SKM-1 (cell line): ENCODE measurements around the gene CXCR1.
A peak's percentile ranks its signal among the peaks of the same experiment; 100 is the strongest.
"Not testable (repeated sequence)": the region's sequence is repeated elsewhere in the genome, so short reads cannot be mapped to it uniquely, and the experiment has no call there.

Source experiments
- DNase-seq: peaks from one replicate; lab custom pipeline; 2025; ENCODE audit not compliant: unreplicated experiment; lab: John Stamatoyannopoulos, UW

CXCR1 gene

GRCh38 chr2:218166791-218167190 is at the start of gene CXCR1:
Gene CXCR1, minus strand, starts transcription at chr2:218166962. Its CDS starts 1,751 bp downstream, at chr2:218165211.
- DNase-seq, result peak; percentile 47

- DNase-seq, result no peak
Measured at GRCh38 chr2:218216336-218216673, 49.5 kb upstream of the CXCR1 start.

- DNase-seq, result no peak
Measured at GRCh38 chr2:218214116-218214515, 47.4 kb upstream of the CXCR1 start.

- DNase-seq, result no peak
Measured at GRCh38 chr2:218209078-218209477, 42.3 kb upstream of the CXCR1 start.

GRCh38 chr2:218202266-218202665 is 35.5 kb upstream of the CXCR1 start:
- no peak for DNase-seq

- DNase-seq, result no peak
Measured at GRCh38 chr2:218196974-218197373, 30.2 kb upstream of the CXCR1 start.

- DNase-seq, result no peak
Measured at GRCh38 chr2:218194880-218195279, 28.1 kb upstream of the CXCR1 start.

- no peak for DNase-seq
Measured at GRCh38 chr2:218193701-218194100, 26.9 kb upstream of the CXCR1 start.

- DNase-seq, result no peak
Measured at GRCh38 chr2:218192902-218193430, 26.2 kb upstream of the CXCR1 start.

GRCh38 chr2:218188528-218188927 is 21.8 kb upstream of the CXCR1 start:
- no peak for DNase-seq

- DNase-seq, result no peak
Measured at GRCh38 chr2:218187296-218188015, 20.7 kb upstream of the CXCR1 start.

GRCh38 chr2:218186876-218187275 is 20.1 kb upstream of the CXCR1 start:
- no peak for DNase-seq

GRCh38 chr2:218186355-218186766 is 19.6 kb upstream of the CXCR1 start:
- peak; percentile 82 for DNase-seq

GRCh38 chr2:218184331-218184730 is 17.6 kb upstream of the CXCR1 start:
- no peak for DNase-seq

- DNase-seq, result no peak
Measured at GRCh38 chr2:218180467-218181114, 13.8 kb upstream of the CXCR1 start.

- no peak for DNase-seq
Measured at GRCh38 chr2:218179782-218180181, 13.0 kb upstream of the CXCR1 start.

- DNase-seq, result no peak
Measured at GRCh38 chr2:218172845-218173244, 6.1 kb upstream of the CXCR1 start.

- DNase-seq, result not testable (repeated sequence)
Measured at GRCh38 chr2:218171744-218172143, 5.0 kb upstream of the CXCR1 start.

- DNase-seq, result no peak
Measured at GRCh38 chr2:218169757-218170546, 3.2 kb upstream of the CXCR1 start.

- peak; percentile 30 for DNase-seq
Measured at GRCh38 chr2:218168635-218169462, 2.1 kb upstream of the CXCR1 start.

GRCh38 chr2:218168016-218168415 is 1.3 kb upstream of the CXCR1 start:
- no peak for DNase-seq
